BLaER1 (cell line): ENCODE data around the gene ENTPD8.
A peak's percentile ranks its signal among the peaks of the same experiment; 100 is the strongest.

ENCODE experiments used
- H3K27ac ChIP-seq: shearing (Covaris generic); formaldehyde crosslinking; 2 replicates; pipeline ENCODE4 v1.8.1; 2022
- H3K27me3 ChIP-seq: shearing (Covaris generic); formaldehyde crosslinking; 2 replicates; pipeline ENCODE4 v1.8.1; 2022
- H3K36me3 ChIP-seq: shearing (Covaris generic); formaldehyde crosslinking; 2 replicates; pipeline ENCODE4 v1.8.1; 2022
- H3K4me1 ChIP-seq: shearing (Covaris generic); formaldehyde crosslinking; 2 replicates; pipeline ENCODE4 v1.8.1; 2022
- H3K4me2 ChIP-seq: shearing (Covaris generic); formaldehyde crosslinking; 2 replicates; pipeline ENCODE4 v1.8.1; 2022
- H3K4me3 ChIP-seq: shearing (Covaris generic); formaldehyde crosslinking; 2 replicates; pipeline ENCODE4 v1.8.1; 2022
- H3K9ac ChIP-seq: shearing (Covaris generic); formaldehyde crosslinking; 2 replicates; pipeline ENCODE4 v1.8.1; 2022
- H3K9me3 ChIP-seq: shearing (Covaris generic); formaldehyde crosslinking; 2 replicates; pipeline ENCODE4 v1.8.1; 2022
- H4K20me1 ChIP-seq: shearing (Covaris generic); formaldehyde crosslinking; 2 replicates; pipeline ENCODE4 v1.8.1; 2022
- Cebpa-rat ChIP-seq: shearing (Covaris generic); IDR thresholded peaks from 2 replicates; pipeline ENCODE4 v1.8.1; 2022

Gene ENTPD8

GRCh38 chr9:137464291-137464999 lies 23.3 kb upstream of the ENTPD8 start:
- no peak overlapping the region for H3K9ac ChIP-seq
- H4K20me1 ChIP-seq: peaks cover 7% of the 10 kb centered on the region; the same call in 1 of the 2 replicates
- H3K36me3 ChIP-seq: no peaks in the 10 kb centered on the region
- no peak overlapping the region for H3K4me2 ChIP-seq
- no peak for TF ChIP-seq Cebpa-rat
- H3K27me3 ChIP-seq: peaks cover 12% of the 10 kb centered on the region
- H3K4me3 ChIP-seq: no peak overlapping the region
- H3K9me3 ChIP-seq: no peaks in the 10 kb centered on the region
- H3K4me1 ChIP-seq: peaks cover 56% of the 10 kb centered on the region
- H3K27ac ChIP-seq: no peak overlapping the region

GRCh38 chr9:137463931-137464290 lies 22.8 kb upstream of the ENTPD8 start:
- peaks cover 7% of the 10 kb centered on the region; the same call in 1 of the 2 replicates for H4K20me1 ChIP-seq
- no peak for TF ChIP-seq Cebpa-rat
- no peak overlapping the region for H3K27ac ChIP-seq
- no peak overlapping the region for H3K4me3 ChIP-seq
- H3K4me2 ChIP-seq: no peak overlapping the region
- H3K9me3 ChIP-seq: no peaks in the 10 kb centered on the region
- H3K4me1 ChIP-seq: peaks cover 53% of the 10 kb centered on the region
- H3K36me3 ChIP-seq: no peaks in the 10 kb centered on the region
- no peak overlapping the region for H3K9ac ChIP-seq
- peaks cover 12% of the 10 kb centered on the region for H3K27me3 ChIP-seq

- no peaks in the 10 kb centered on the region for H3K9me3 ChIP-seq
- H3K4me2 ChIP-seq: peak overlapping the region; percentile 88
- H3K27me3 ChIP-seq: peaks cover 12% of the 10 kb centered on the region
- H3K4me1 ChIP-seq: peaks cover 50% of the 10 kb centered on the region
- peaks cover 12% of the 10 kb centered on the region for H4K20me1 ChIP-seq
- H3K9ac ChIP-seq: no peak overlapping the region
- no peak for TF ChIP-seq Cebpa-rat
- no peak overlapping the region for H3K27ac ChIP-seq
- no peaks in the 10 kb centered on the region for H3K36me3 ChIP-seq
- H3K4me3 ChIP-seq: no peak overlapping the region
These were observed 22.1 kb upstream of the ENTPD8 start for GRCh38 chr9:137462986-137463930.

- Histone ChIP-seq H3K36me3 (peaks cover 4% of the 10 kb centered on the region), H4K20me1 (peaks cover 20% of the 10 kb centered on the region), H3K9ac (no peak overlapping the region; the same call in 1 of the 2 replicates), H3K27me3 (peaks cover 12% of the 10 kb centered on the region), H3K4me1 (peaks cover 53% of the 10 kb centered on the region), H3K4me2 (peak overlapping the region; percentile 88), H3K9me3 (no peaks in the 10 kb centered on the region), H3K27ac (peak overlapping the region; percentile 28; the same call in 1 of the 2 replicates), H3K4me3 (peak overlapping the region; percentile 46; the same call in 1 of the 2 replicates)
- TF ChIP-seq Cebpa-rat: no peak
These were observed 21.3 kb upstream of the ENTPD8 start for GRCh38 chr9:137462396-137462985.

GRCh38 chr9:137461663-137462395 lies 20.7 kb upstream of the ENTPD8 start:
- Histone ChIP-seq H3K27me3 (peaks cover 12% of the 10 kb centered on the region), H3K27ac (peak overlapping the region; percentile 28; the same call in 1 of the 2 replicates), H3K4me3 (peak overlapping the region; percentile 46; the same call in 1 of the 2 replicates), H3K4me1 (peaks cover 60% of the 10 kb centered on the region), H3K9ac (no peak overlapping the region; the same call in 1 of the 2 replicates), H3K9me3 (no peaks in the 10 kb centered on the region), H3K36me3 (peaks cover 11% of the 10 kb centered on the region), H3K4me2 (peak overlapping the region; percentile 88), H4K20me1 (peaks cover 27% of the 10 kb centered on the region)
- TF ChIP-seq Cebpa-rat: no peak

GRCh38 chr9:137461316-137461662 lies 20.1 kb upstream of the ENTPD8 start:
- Histone ChIP-seq H3K4me1 (peaks cover 65% of the 10 kb centered on the region), H3K9ac (no peak overlapping the region), H3K4me3 (no peak overlapping the region), H3K4me2 (peak overlapping the region; percentile 88), H4K20me1 (peaks cover 32% of the 10 kb centered on the region), H3K27ac (no peak overlapping the region), H3K36me3 (peaks cover 14% of the 10 kb centered on the region), H3K9me3 (no peaks in the 10 kb centered on the region), H3K27me3 (peaks cover 12% of the 10 kb centered on the region)
- TF ChIP-seq Cebpa-rat: no peak

GRCh38 chr9:137460363-137461315 lies 19.5 kb upstream of the ENTPD8 start:
- Histone ChIP-seq H3K4me1 (peaks cover 72% of the 10 kb centered on the region), H3K9ac (no peak overlapping the region; the same call in 1 of the 2 replicates), H3K4me2 (peak overlapping the region; percentile 99)

GRCh38 chr9:137459601-137460362 lies 18.6 kb upstream of the ENTPD8 start:
- Histone ChIP-seq H3K36me3 (peaks cover 23% of the 10 kb centered on the region), H3K9ac (peak overlapping the region; percentile 82), H3K4me2 (peak overlapping the region; percentile 99), H3K27ac (peak overlapping the region; percentile 84), H3K4me3 (peak overlapping the region; percentile 79), H3K27me3 (peaks cover 12% of the 10 kb centered on the region), H3K4me1 (peaks cover 81% of the 10 kb centered on the region), H3K9me3 (no peaks in the 10 kb centered on the region), H4K20me1 (peaks cover 47% of the 10 kb centered on the region)
- TF ChIP-seq Cebpa-rat: no peak

More at GRCh38 chr9:137460363-137461315, 19.5 kb upstream of the ENTPD8 start:
- Histone ChIP-seq H3K36me3 (peaks cover 14% of the 10 kb centered on the region), H3K4me3 (no peak overlapping the region), H3K27ac (no peak overlapping the region), H3K9me3 (no peaks in the 10 kb centered on the region), H3K27me3 (peaks cover 12% of the 10 kb centered on the region), H4K20me1 (peaks cover 39% of the 10 kb centered on the region)
- TF ChIP-seq Cebpa-rat: no peak
